ENCODE results near the gene CLASP1.
"Not testable (repeated sequence)": the region's sequence is repeated elsewhere in the genome, so short reads cannot be mapped to it uniquely, and the experiment has no call there.

CLASP1 gene

DNA sequence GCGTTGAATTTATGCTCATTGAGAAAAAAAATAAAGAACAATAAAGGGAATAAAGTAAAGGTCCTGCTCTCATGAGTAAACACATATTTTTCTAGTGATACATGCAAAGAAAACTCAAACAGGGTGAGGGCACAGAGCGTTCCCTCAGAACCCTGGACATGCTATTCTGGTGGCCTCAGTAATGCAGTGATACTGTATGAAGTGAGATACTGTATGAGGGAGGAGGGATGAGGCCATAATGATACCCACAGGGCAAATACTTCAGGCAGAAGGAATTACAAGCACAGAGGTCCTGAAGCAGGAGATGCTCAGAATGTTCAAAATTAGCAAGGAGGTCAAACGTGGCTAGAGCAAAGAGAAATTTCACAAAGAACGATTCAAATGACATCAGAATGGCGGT lies 147.0 kb downstream of the CLASP1 start:
- peak; percentile 86 for DNase-seq (ENCODE audit: low read depth)

DNA sequence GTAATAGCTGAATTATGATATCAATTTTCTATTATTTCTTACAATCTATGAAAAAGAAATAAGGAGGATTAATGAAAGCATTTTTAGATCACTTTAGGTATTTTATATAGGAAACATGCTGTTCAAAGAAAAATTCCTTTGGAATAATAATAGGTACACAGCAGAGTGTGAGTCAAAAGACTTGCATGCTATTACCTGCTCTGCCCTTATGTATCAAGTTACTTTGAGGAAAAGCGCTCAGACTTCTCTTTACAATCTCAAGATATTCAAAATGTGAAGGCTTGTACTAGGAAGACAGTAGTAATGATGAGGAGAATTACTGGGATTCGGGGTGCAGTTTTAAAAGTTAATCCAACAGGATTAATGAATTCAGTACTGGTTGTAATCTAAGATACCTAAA lies 147.7 kb downstream of the CLASP1 start:
- DNase-seq (ENCODE audit: low read depth): peak; percentile 25

GRCh38 chr2:121501031-121501430 lies 148.2 kb downstream of the CLASP1 start:
- DNase-seq (ENCODE audit: low read depth): peak; percentile 39

DNA sequence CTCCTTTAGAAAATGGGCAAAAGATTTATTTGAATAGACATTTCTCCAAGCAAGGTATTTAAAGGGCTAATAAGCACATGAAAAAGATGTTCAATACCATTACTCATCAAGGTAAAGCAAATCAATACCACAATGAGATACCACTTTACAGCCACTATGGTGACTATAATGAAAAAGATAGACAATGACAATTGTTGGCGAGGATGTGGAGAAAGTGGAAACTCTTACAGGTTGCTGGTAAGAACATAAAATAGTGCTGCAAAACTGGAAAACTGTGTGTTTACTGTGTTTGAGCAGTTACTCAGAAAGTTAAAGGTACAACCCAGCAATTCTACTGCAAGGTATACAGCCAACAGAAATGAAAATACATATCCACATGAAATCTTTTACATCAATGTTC lies 150.5 kb downstream of the CLASP1 start:
- DNase-seq (ENCODE audit: low read depth): no peak

GRCh38 chr2:121492409-121492808 lies 156.9 kb downstream of the CLASP1 start:
- DNase-seq (ENCODE audit: low read depth): peak; percentile 22

GRCh38 chr2:121491518-121491917 lies 157.7 kb downstream of the CLASP1 start:
- DNase-seq (ENCODE audit: low read depth): no peak

- no peak for DNase-seq (ENCODE audit: low read depth)
Observed at GRCh38 chr2:121490584-121491133, 158.6 kb downstream of the CLASP1 start.

DNA sequence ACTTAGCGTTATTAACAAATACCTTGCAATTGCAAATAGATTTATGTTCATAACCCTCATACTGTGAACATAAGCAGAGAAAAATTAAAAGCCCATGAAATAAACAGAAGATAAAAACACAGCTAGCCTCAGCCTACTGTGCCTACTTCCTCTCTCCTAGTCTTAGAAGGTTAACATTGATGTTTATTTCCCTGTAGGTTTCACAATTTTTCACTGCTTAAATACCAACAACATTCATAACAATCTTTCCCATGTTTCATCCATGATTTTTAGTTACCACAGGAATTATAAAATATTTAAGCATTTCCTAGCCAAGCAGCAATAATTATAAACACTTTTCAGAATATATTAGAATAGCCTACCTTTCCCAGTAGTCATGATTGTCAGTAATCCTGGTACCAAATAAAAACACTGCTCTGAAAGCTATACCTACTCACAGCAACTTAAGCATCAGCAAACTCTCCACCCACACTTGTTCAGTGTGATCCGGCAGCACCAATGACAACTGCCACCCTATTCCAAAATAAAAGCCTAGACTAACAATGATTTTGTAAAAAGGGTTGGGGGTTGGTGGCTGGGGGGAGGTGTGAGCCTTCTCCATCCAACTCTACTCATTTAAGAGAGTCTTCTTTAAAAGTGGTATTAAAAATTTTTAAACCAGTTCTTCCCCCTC lies 159.2 kb downstream of the CLASP1 start:
- no peak for DNase-seq (ENCODE audit: low read depth)

GRCh38 chr2:121489284-121489683 lies 160.0 kb downstream of the CLASP1 start:
- DNase-seq (ENCODE audit: low read depth): no peak

GRCh38 chr2:121486191-121486790 lies 163.0 kb downstream of the CLASP1 start:
- no peak for DNase-seq (ENCODE audit: low read depth)

DNA sequence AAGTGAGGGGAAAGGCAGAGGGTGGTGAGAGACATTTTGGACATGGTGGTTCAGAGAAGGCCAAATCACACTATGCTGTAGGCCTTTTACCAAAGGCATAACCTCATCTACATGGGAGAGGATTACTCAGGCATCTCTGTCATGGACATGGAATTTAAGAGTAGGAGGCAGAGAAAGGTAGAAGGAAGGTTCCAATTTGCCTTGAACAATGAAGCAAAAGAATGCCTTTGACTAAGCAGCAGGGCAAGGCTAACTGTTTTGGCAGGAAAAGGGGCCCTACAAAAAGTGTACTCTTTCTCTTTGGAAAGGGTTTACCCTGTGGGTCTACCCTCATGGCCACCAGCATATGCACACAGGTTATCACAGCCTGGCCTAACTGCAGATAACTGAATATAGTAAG lies 164.2 kb downstream of the CLASP1 start:
- DNase-seq (ENCODE audit: low read depth): peak; percentile 80

DNA sequence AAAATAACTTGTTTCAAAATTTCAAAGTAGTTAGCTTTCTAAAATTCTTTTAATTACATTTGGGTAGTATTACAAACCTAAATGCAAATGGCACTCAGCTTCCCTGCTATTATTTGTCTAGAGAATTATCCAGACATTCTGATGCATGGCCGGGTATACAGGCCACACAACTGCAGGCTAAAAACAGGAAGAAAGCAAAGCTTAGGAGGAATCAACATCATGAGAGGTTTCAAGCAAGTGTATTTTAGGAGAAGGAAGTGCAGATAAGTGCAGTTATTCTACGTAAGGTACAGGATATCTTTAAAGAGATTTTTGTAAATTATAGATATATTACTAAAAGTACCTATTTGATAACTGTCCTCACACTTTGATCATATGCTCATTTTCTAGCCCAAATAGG lies 165.4 kb downstream of the CLASP1 start:
- no peak for DNase-seq (ENCODE audit: low read depth)

- no peak for DNase-seq (ENCODE audit: low read depth)
Observed at GRCh38 chr2:121483021-121483420, 166.2 kb downstream of the CLASP1 start.

GRCh38 chr2:121480826-121481225 lies 168.4 kb downstream of the CLASP1 start:
- DNase-seq (ENCODE audit: low read depth): no peak

DNA sequence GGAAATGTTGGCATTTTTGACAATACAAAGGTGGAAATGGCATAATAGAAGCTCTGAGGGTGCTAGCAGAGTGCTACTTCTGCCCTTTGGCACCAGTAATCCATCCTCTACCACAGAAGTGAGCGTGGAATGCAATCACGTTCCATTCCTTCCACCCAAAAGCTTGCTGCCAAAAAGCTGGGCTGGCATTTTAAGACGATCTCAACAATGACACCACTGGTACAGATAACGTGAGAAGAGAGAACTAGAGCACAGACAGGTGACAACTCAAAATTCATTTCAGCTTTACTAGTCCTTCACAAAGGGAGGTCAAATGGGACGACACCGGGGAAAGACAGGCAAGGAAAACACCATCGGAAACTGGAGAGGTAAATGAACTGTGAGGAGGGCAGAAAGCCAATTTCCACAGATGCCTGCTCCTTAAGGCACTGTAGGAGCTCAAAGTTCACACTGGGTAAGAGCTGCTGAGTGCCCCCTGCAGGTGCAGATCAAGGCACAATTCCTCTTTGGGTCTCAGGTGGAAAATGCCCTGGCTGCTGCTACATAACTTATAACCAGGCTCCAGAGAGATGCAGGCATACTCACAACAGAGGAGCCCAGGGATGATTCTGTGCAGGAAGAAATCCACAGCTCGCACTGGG lies 169.3 kb downstream of the CLASP1 start:
- no peak for DNase-seq (ENCODE audit: low read depth)

DNA sequence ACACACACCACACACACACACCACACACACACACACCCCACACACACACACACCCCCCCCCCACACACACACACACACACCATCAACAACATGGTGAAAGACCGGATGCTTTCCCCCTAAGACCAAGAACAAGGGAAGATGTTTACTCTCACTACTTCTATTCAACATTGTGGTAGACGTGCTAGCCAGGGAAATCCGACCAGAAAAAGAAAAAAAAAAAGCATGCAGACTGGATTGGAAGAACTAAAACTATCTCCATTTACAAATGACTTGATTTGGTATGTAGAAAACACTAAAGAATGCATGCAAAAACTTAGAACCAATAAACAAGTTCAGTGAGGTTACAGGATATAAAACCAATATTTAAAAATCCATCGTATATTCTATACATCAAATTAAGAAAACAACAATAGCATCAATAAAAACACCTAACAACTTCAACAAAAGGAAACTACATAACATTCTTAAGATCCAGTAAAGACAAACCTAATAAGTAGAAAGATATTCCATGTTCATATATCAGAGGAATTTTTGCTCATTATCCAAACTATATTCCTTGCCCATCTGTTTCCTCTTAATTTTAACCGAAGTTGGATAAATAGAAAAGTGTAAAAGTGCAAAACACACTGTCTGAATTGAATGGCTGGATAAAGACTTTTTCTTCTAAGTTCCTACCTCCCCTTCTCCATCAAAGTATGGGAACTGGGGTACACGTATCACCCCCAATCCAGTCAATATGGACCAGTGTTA lies 170.1 kb downstream of the CLASP1 start:
- no peak for DNase-seq (ENCODE audit: low read depth)

DNA sequence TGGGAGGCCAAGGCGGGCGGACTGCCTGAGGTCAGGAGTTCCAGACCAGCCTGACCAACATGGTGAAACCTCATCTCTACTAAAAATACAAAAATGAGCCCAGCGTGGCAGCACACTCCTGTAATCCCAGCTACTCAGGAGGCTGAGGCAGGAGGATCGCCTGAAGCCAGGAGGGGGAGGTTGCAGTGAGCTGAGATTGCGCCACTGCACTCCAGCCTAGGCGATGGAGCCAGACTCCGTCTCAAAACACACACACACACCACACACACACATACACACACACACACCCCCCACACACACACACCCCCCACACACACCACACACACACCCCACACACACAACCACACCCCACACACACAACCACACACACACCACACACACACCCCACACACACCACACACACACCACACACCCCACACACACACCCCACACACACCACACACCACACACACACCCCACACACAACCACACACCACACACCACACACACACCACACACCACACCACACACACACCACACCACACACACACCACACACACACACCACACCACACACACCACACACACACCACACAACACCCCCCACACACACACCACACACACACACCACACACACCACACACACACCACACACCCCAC lies 170.8 kb downstream of the CLASP1 start:
- not testable (repeated sequence) for DNase-seq (ENCODE audit: low read depth)

DNA sequence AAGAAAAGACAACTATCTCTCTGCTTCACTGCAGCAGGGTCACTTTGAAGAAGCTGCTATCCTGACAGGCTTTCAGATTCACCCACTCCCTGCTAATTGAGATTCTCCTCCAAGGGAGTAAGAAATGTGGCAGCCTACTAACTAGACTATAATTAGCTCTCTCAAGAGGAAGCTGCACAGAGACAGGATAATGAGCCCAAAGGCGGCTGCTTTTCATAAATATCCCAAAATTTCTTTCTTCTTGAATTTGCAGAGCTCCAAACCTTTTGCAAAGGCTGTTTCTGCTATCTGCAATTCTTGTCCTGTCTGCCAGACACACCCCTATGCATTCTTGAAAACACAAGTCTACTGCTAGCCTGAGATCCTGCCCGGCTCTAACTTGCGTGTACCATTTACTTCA lies 172.6 kb downstream of the CLASP1 start:
- no peak for DNase-seq (ENCODE audit: low read depth)

DNA sequence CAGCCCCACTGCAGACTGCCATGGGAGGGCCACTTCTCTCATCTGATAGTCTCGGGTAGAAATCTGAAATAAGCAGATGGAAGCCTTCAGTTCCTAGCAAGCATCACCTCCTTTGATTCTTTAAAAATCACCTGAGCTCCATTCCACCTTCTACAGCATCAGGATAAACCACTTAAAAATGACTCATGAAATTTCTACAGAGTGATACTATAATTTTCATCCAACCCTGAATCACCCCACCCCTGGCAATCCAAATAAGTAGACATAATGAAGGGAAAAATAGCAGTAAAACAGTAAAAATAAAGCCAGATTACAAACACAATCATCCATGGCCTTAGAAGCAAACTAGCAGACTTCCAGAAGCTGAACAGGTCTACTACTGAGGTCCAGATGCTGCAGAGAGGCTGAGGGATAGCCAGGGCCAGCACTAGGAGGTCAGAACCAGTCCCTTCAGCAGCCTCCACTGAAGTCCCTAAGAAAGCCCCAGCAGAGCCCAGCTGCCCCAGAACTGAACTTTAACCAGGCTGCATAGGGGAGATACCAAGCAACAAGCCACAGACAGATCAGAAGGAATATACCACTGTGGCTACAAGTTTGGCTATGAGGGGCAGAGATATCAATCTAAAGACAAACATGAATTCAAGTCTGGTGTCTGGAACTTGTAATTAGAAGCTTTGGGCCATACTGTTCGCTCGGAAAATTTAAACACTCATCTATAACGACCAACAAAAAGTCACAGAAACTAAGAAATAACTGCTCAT lies 173.3 kb downstream of the CLASP1 start:
- peak; percentile 32 for DNase-seq (ENCODE audit: low read depth)

DNA sequence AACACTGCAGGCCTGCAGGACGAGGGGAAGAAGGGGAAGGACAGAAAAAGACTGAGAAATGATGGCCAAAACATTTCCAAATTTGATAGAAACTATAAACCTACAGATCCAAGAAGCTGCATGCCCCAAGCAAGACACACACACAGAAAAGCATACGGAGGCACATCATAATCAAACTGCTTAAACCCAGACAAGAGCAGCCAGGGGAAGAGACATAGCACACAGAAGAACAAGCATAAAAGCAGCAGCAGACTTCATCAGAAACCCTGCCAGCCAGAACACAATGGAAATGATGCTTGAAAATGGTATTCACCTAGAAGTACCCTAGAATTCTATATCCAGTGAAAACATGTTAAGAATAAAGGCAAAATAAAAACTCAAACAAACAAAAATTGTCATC lies 175.8 kb downstream of the CLASP1 start:
- no peak for DNase-seq (ENCODE audit: low read depth)

DNA sequence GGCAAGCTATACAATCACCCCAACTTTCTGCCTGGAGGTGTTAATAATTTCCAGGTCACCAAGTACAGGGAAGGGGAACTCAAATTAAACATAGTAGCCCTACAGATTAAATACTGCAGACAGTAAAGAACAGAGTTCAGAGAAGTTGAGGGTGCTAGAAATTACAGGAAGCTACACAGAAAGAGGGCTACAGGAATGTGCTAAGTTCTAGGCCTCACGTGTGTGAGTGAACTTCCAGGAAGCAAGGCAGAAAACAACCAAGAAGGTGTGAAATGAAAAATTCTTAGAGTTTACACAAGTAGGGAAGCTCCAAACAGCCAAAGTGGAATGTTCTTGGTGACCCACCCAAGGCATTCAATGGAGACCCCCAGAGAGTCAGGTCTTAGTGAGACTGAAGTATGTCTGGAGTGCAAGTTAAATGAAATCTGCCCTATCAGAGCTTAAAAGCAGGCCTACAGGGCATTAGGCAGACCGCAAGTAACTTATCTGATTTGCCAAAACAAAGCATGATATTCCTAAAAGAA lies 176.7 kb downstream of the CLASP1 start:
- no peak for DNase-seq (ENCODE audit: low read depth)
